SK-N-SH (cell line): ENCODE results near the gene MSL3B.

Source experiments
- CHD2 ChIP-seq: fragments of 150-350 bp; IDR thresholded peaks from 2 replicates; pipeline ENCODE4 v1.6.1; 2018; ENCODE audit warnings: low read length; ENCODE audit not compliant: partially characterized antibody
- CTCF ChIP-seq: fragments of 200-600 bp; sonication (generic); IDR thresholded peaks from 2 replicates; pipeline ENCODE4 v1.6.1; 2017; ENCODE audit warnings: antibody characterized with exemption, mild to moderate bottlenecking, moderate library complexity
- ELF1 ChIP-seq: IDR thresholded peaks from 2 replicates; pipeline ENCODE4 v1.4.0; 2012
- EP300 ChIP-seq, 2 experiments: IDR thresholded peaks; 2 replicates each; pipeline versions ENCODE4 v1.4.0 to v1.6.1; 2012; ENCODE audit warnings: borderline replicate concordance in 1 of 2, low read depth in 1 of 2, low read length in 1 of 2
- EZH2phosphoT487 ChIP-seq: fragments of 200-600 bp; sonication (generic); IDR thresholded peaks from 2 replicates; pipeline ENCODE4 v1.6.1; 2017; ENCODE audit warnings: low read depth, mixed run types, mild to moderate bottlenecking, antibody characterized with exemption, moderate library complexity, borderline replicate concordance
- FOXJ3 ChIP-seq: sonication (generic); formaldehyde crosslinking; IDR thresholded peaks from 2 replicates; pipeline ENCODE4 v1.5.1; 2020; ENCODE audit warnings: mild to moderate bottlenecking, missing genetic modification reagents
- MXI1 ChIP-seq: IDR thresholded peaks from 2 replicates; pipeline ENCODE4 v1.6.1; 2012; ENCODE audit warnings: mild to moderate bottlenecking, low read depth, low read length, improper control_type of control experiment
- RAD21 ChIP-seq: IDR thresholded peaks from 2 replicates; pipeline ENCODE4 v1.6.1; 2012; ENCODE audit warnings: mild to moderate bottlenecking, low read length
- RFX5 ChIP-seq: IDR thresholded peaks from 2 replicates; pipeline ENCODE4 v1.6.1; 2012; ENCODE audit warnings: mild to moderate bottlenecking, improper control_type of control experiment, low read length
- USF1 ChIP-seq: IDR thresholded peaks from 2 replicates; pipeline ENCODE4 v1.4.0; 2012; ENCODE audit warnings: low read depth, borderline replicate concordance
- USF2 ChIP-seq: fragments of 150-350 bp; IDR thresholded peaks from 2 replicates; pipeline ENCODE4 v1.6.1; 2017; ENCODE audit warnings: antibody characterized with exemption, low read length, low read depth, borderline replicate concordance
- YY1 ChIP-seq: IDR thresholded peaks from 2 replicates; pipeline ENCODE4 v1.4.0; 2012; ENCODE audit warnings: low read depth, mild to moderate bottlenecking

- TF ChIP-seq EP300 (IDR thresholded peaks at IDR 0.05; ENCODE audit: borderline replicate concordance in 1 of 2, low read depth in 1 of 2, low read length in 1 of 2) (no peak), CTCF (no peak), ELF1 (no peak), CHD2 (no peak), RFX5 (no peak), RAD21 (no peak), USF2 (no peak), YY1 (no peak), FOXJ3 (CRISPR knock-in tag) (no peak), USF1 (no peak), MXI1 (no peak), EZH2phosphoT487 (no peak)
Measured at GRCh38 chr2:233829193-233830110, 38.7 kb downstream of the MSL3B start.
